Stimulated activated CD4-positive, alpha-beta T cell treated with anti-CD3 and anti-CD28 coated beads, TNF-alpha, amount 100 ng/mL, for 4 hours (primary cell): Measurements from ENCODE around the gene SERPINB4.
"Not testable (repeated sequence)": the region's sequence is repeated elsewhere in the genome, so short reads cannot be mapped to it uniquely, and the experiment has no call there.

ENCODE experiments used
- DNase-seq, 3 experiments: peaks; one replicate each; pipeline ENCODE4 v3.0.0-alpha.2; 2020; ENCODE audit warnings: low read depth in 3 of 3

The SERPINB4 gene

DNA sequence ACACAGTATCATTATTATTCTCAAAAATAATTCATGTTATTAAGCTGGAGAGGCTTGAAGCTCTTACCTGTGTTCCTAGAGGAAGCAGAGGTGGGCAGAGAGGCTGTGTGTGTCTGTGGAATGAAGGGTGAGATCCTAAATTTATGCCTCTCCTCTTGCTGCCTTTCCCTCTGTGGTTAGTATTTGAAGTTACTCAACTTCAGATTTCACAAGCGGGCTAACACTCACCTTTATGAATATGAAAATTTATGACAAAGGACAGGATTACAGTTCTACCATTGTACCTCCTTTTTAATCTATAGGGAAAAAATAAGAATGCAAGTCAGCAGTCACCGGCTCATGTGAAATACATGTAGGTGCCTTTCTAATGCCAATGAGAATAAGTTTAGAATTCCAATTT is at the start of gene SERPINB4:
Gene SERPINB4, minus strand, starts transcription at position 115 of the 400 bp plus-strand sequence. CDS start 679 bp downstream, outside the sequence.
- DNase-seq, result not testable (repeated sequence)

DNA sequence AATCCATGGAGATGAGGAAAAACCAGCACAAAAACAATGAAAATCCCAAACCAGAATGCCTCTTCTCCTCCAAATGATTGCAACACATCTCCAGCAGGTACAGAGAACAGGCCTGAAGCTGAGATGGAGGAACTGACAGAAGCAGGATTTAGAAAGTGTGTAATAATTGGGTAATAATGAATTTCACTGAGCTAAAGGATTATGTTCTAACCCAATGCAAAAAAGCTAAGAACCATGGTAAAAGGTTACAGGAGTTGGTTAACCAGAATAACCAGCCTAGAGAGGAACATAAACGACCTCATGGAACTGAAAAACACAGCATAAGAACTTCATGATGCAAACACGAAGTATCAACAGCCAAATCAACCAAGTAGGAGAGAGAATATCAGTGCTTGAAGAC is 45.0 kb upstream of the SERPINB4 start:
- no peak for DNase-seq

DNA sequence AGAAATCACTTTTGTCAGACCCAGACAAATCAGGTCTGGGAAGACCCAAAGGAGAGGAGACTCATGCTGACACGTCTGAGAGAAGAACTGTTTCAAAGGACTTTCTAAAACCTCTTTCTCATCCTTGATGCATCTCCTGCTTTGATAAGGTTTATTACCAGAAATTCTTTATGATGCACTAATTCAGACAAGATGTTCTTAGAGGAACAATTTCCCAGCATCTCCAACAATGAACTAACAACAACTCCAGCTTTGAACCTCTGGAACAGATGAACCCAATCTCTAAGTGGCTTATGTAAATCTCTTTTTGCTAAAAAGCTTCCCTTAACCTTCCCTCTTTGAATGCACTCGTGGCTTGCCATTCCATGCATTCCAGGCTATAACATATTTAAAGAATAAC is 42.8 kb upstream of the SERPINB4 start:
- no peak for DNase-seq

DNA sequence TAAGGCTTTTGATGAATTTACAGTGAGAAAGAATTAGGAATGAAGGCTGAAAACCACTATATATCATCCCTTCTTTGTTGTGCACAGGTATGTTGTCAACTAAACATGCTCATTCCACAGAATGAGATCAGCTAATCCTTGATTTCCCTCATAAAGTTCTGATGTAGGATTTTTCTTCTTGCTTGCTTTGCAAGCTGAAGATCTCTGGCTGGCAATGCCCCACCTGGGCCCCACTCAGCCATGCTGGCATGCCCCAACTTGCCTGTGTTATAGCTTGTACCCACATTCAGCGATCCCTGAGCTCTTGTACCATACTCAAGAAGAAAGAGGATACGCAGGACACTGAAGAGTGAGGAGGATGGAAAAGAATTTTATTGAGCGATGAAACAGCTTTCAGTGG is 40.7 kb upstream of the SERPINB4 start:
- no peak for DNase-seq

DNA sequence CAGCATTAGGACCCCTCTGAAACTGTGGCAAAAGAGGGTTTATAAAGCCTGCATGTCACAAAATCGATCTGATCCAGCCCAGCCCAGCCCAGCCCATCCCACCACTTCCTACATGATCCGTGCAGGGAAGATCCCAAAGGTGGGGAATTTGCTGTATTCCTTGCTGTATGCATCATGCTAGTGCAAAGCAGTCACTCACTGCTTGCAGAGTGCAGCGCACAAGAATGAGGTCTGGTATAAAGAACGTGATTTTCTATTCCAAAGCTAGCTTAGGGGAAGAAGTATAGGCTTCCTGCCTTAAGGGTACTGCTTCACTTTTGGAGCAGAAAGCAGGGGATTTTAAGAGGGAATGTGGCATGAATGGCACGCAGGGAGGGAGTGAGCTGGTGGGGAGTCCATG is 39.8 kb upstream of the SERPINB4 start:
- no peak for DNase-seq

DNA sequence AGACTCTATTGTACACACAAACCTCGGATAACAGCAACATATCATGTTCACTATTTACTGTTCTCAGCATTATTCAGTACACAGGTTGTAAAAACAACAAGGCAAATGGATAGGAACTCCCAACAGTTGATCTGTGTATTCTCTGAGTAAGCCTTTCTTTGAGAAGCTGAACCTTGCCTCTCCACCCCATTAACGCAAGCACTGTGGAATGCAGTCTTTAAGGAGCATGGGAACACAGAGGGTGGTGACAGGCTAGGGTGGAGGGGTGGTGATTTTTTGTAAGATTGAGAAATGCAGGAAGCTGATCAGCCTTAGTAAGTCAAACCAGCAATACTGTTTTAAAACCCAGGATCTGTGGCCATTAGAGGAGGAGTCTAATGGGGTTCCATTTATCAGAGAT is 39.1 kb upstream of the SERPINB4 start:
- no peak for DNase-seq

DNA sequence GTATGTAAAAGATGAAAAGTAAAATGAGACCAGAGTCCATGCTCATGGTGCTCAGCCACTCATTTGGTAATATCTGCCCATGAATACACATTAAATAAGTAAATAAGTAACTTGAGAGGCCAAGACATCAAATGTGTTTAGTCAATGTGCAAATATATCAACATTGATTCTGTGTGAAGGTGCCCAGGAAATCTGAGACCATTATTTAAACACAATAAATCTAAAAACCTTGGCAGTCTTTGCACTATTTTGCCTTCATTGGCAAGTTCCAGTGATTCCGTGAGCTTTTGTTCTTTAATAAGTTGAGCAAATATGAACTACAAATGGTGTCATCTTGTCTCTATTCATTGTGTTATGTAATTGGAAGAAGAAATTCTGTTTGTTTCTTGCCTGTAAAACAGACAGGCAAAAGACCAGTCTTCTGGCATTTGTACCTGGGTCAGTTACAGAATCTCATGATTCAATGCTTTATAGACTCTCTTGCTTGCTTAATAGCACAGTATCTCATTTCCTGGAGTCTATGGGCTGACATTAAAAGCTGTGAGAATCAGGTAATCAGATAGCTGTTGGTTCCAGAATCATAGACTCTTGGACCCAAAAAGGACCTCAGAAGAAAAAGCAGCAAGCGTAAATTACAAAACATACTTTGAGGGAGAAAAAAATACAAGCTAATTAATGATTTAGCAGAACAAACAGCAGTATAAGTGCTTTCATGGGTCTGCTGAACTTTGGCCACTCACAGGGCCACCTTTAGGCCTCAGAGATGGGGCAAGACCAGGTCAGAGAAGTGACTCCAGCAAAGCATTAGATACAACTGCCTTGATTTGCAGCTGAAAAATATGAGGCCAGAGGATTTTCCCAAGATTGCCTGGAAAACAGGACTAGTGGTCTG is 37.6 kb upstream of the SERPINB4 start:
- DNase-seq, result no peak

DNA sequence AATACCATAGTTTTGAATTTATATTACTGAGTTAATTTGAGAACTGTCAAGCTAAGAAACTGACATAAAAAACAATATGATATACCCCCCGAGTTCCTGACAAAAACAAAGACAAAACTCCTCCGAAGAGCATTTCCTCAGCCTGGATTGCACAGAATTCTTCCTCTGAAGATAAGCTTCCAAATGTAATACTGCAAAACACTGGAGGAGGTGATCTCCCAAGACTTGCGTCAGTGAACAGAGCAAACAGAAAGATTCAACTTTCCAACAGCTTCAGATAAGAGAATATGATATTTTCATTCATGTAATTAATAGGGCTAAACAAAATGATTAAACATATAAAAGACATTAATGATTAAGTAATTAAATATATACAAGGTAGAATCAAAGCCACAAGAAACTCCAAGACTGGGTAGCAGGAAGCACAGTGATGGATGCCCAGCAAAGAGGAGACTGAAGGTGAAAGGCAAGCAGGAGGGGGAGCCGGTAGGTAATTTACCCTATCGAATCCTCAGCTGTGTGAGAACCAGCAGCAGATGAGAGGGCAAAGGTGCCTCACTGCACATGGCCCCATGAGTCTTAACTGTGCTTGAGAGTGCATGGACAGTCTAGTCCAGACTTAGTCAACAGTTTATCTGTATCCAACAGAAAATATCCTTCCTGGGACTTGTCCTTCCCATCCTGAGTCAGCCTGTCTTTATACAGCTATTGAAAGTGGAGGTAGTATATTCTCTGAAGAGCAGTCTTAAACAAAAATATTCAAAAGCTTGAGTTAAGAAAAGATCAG is 36.0 kb upstream of the SERPINB4 start:
- DNase-seq, result no peak

DNA sequence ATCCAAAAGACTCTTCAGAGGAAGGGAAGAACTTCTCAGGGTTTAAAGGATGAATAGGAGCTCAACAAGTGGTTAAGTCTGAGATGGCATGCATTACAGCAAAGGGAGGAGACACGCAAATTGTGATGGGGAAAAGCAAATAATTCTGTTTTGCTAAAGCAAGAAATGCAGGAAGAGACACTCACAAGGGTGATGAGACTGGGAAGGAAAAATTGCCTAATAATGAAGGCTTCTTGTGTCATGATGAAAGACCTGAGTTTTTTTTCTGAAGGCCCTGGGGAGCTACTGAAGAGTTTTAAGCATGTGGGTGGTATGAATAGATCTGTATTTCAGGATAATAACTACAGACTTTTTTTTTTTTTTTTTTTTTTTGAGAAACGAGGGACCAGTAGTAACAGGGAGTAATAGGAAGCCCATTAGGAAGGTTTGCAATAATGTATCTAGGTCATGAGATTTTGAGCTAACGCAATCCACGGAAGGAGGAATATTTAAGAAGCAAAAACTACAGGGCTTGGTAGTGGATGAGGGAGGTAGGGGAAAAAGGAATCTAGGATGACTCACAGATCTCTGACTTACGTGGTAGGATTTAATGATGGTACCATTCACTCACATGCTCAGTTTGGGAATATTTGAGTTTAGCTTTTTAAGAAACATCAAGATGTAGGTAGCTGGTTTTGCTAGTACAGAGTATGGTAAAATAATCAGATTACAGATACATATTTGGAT is 33.6 kb upstream of the SERPINB4 start:
- DNase-seq, result no peak

DNA sequence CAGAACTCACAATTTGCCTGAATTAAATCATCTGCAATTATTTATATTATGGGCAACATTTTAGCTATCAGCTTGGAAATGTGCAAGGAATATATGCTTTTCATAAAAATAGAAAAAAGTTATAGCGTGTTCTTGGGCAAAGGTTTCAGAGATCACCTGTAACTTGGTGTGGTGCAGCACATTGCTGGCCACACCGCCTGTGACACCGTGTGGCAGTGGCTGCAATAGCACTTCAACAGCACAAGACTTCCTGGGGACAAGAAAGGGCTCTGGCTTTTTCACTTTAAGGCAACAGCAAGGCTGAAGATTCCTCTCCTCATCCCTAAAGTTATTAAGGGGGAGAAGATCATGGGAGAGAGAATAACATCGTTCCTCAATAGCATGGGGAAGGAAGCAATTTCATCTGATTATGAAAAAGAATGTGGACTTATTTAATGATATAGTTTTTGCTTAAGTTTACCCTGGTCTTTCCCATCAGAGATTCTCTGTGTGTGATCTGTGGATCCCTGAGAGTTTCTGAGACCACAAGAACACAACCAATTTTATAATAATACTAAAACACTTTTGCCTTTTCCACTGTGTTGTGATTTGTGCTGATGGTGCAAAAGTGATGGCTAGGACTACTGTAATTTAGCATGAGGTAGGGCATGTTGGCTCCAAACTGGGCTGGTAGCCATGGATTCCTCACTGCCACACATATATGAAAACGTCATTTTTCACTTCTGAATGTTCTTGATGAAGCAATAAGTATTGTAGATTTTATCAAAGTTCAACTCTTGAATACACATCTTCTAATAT is 32.7 kb upstream of the SERPINB4 start:
- DNase-seq, result no peak

DNA sequence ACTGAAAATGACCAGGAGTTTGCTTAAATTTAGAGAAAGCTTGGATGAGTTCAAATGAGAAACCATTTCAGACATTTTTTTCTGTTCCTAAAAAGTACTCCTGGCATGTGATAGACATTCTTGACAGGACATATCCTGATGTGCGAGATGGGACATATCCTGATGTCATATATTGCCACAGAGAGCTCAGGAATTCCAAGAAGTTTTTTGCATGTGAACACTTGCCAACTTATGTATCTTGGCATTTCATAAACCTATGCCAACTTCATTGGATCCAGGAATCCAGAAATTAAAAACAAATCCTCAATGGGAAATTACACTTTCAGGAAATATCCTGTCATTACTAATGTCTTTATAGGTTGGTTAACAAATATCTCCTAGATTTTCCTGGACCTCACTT is 20.5 kb upstream of the SERPINB4 start:
- DNase-seq, result no peak

DNA sequence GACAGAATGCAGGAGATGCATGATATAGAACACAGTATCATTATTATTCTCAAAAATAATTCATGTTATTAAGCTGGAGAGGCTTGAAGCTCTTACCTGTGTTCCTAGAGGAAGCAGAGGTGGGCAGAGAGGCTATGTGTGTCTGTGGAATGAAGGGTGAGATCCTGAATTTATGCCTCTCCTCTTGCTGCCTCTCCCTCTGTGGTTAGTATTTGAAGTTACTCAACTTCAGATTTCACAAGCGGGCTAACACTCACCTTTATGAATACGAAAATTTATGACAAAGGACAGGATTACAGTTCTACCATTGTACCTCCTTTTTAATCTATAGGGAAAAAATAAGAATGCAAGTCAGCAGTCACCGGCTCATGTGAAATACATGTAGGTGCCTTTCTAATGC is 17.7 kb upstream of the SERPINB4 start, which contains the start of gene SERPINB3:
Gene SERPINB3, minus strand, starts transcription at position 144 of the 400 bp plus-strand sequence. CDS start 677 bp downstream, outside the sequence.
- not testable (repeated sequence) for DNase-seq

DNA sequence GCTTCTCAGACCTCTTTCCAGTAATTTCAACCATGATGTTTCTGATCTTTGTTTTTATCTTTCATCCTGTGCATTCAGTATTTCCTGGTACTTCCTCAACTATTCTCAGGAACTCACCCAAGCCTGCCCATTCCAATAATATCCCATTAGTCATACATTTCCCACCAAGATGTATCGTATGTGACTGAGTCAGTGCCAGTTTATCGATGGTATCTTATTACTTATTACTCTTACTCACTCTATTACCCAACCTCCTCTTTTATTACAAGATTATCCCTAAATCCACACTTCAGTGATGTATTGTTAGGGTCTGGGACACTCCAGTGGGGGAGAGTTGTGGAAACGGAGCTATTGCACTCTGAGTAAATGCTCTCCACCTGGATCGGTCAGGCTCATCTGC is 14.9 kb upstream of the SERPINB4 start:
- DNase-seq, result not testable (repeated sequence)

DNA sequence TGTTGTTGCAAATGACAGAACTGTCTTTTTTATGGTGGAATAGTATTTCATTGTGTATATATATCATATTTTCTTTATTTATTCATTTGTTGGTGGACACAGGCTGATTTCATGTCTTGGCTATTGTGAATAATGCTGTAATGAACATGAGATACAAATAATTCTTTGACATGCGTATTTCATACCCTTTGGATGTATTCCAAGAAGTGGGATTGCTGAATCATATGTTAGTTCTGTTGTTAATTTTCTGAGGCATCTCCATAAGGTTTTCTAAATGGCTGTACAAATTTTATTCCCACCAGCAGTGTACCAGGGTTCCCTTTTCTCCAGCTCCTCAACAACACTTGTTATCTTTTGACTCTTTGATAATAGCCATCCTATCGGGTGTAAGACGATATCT is 6.2 kb upstream of the SERPINB4 start:
- DNase-seq, result not testable (repeated sequence)

DNA sequence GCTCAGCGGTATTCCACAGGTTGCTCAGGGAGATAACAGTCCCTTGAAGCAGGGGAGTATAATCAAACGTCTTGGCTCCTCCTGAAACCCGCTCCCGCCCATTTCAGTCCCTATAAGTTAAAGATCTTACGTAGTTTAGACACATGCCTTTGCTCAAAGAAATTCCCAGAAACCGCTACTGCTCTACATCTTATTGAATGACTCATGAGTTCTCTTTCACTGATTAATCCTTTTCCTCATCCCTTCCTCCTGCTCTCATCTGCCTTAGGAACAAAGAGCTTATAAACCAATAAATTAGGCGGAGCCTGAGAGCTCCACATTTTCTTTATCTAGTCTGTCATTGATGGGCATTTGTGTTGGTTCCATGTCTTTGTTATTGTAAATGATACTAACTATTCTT is 4.2 kb upstream of the SERPINB4 start:
- DNase-seq, result no peak

DNA sequence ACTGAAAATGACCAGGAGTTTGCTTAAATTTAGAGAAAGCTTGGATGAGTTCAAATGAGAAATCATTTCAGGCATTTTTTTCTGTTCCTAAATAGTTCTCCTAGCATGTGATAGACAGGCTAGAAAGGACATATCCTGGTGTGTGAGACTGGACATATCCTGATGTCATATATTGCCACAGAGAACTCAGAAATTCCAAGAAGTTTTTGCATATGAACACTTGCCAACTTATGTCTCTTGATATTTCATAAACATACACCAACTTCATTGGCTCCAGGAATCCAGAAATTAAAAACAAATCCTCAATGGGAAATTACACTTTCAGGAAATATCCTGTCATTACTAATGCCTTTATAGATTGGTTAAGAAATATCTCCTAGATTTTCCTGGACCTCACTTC is 2.9 kb upstream of the SERPINB4 start:
- no peak for DNase-seq

DNA sequence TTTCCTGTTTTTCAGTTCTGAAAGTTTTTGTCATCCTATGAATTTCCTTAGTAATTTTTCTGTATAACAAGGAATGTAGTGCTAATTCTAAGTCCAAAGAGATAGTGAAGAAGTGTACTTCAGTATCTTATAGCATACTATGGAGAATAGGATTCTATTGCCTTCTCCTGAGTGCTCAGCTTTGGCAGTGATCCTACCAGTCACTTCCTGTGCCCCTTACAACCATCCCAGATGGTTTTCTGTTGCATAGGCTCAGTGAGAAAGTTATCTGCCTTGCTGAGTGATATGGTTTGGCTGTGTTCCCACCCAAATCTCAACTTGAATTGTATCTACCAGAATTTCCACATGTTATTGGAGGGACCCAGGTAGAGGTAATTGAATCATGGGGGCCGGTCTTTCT is 638 bp upstream of the SERPINB4 start:
- not testable (repeated sequence) for DNase-seq

DNA sequence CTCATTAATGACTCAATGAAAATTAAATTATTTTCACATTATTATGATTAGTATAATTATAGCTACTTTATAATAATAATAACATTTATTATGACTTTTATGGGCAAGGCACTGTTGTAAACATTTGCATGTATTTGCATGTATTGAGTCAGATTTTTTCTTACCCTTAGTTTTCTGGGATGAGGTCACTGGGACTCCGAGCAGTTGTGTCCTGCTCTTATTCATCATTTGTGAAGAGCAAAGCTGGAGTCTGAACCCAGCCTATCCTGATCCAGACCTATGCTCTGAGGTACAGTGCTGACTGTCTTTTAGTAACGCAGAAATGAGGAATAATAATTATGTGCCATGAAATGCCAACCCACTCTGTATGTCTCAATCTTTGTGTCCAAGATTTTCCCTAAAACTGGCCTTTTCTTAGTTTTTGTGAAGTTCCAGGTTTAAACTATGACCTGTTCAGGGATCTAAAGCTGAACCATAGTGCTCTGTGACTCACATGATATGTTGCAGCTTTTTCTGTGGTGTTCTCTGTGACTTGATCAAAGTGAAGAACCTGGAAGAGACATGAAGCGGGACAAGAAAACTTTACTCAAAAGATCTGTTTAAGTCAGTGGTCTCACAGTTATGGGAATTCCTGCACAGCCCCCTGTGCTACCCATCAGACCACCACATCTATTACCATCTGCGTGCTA is 1.2 kb downstream of the SERPINB4 start:
- not testable (repeated sequence) for DNase-seq

DNA sequence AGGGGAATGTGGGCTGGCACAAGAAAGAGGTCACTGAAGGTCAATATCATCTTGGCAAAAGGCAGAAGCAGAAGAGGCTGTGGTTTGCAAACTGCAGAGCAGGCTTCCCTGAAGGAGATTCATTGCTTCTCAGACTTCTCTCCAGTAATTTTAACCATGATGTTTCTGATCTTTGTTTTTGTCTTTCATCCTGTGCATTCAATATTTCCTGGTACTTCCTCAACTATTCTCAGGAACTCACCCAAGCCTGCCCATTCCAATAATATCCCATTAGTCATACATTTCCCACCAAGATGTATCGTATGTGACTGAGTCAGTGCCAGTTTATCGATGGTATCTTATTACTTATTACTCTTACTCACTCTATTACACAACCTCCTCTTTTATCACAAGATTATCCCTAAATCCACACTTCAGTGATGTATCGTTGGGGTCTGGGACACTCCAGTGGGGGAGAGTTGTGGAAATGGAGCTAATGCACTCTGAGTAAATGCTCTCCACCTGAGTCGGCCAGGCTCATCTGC is 2.8 kb downstream of the SERPINB4 start:
- DNase-seq, result not testable (repeated sequence)

DNA sequence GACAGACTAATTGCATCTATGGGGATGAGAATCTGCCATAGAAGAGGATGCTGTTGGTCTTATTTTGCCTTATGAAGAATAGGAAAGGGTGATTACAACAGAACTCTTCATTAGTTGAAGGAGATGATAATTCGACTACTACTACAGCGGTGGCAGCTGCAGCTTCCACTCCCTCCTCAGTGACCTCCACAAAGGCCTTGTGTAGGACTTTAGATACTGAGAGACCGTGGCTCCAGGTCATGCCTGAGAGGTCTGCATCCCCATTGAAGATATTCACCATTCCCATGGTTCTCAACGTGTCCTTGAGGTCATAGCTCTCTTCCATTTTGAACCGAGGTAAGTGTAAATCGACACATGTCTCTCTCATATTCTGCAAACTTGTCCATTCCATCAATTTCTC is 6.4 kb downstream of the SERPINB4 start:
- no peak for DNase-seq
